Sciatic nerve (tissue), 2 donors: ENCODE results near the gene POU3F3. TPM values are rescaled to one million over a fixed set of nuclear protein-coding genes. Genes with fewer than 3 reads are reported as not detected.

Experiments used
- ATAC-seq: fragments of 200-7000 bp; cut with Tn5 transposase; one replicate; pipeline ENCODE4 v1.9.1; 2020; ENCODE audit warnings: mild to moderate bottlenecking, moderate library complexity
- DNase-seq: peaks from one replicate; pipeline ENCODE4 v3.0.0-alpha.2; 2020; ENCODE audit warnings: low spot score
- intact Hi-C: fragments of 100-400 bp; cut with DNase I; formaldehyde crosslinking; loops from one replicate; pipeline ENCODE4 v1.14.2; 2022
- total RNA-seq: library from RNA; stranded (reverse); fragmentation: NEBNext Ultra II Directional; extraction: Animal tissue kit (Norgen Biotek cat#: 25700); gene quantifications from one replicate; pipeline ENCODE4 v1.2.1, GENCODE V29; 2021
- donor health status: DM: no; HTN: no; CAD: no.
- donor health status: DM: no; HTN: no; CAD: no.

The POU3F3 gene
- total RNA-seq, 1 donor from 2014 or later, result not detected

DNA sequence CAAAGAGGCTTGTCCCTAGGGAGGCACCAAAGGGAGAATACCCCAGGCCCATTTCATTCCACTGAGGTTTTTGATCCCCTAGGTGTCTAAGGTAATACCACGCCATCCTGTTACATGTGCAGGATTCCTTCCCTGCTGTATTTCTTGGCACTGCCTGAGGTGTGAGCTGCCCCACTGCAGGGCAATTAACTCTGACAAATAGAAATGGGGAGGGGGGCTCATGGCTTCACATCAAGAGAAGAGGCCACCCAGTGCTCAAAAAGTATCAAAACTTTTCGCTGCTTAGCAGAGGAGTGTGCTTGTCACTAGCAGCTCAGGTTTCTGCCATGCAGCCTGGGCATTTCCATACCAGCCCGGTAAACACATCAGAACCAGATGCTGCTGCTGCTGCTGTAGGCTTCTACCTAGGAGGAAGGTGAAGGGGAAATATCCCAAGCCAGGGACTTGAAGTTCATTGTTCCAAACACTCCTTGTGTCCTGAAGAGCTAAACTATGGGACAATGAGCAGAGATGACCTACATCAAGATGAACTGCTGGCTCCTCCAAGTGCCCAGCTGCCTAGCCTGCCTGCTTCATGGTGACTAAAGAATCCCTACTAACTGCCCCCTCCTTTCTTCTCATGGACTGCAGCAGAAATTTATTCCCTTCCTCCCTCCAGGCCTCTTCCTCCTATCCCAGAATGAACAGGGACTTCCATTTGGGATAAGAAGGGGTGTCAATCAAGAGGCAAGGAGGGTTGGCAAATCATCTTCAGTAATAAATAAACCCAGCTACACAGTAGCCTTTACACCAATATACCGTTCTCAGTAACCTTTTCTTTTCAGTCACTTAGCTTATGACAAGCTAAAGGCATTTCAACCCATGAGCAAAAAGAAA, 16.4 kb downstream of the POU3F3 start:
- intact Hi-C loops, result no loop called here
- ATAC-seq, result no peak

GRCh38 chr2:104871649-104871971, 17.7 kb downstream of the POU3F3 start:
- ATAC-seq (no peak), DNase-seq (no peak)
- intact Hi-C loops, result no loop called here

More for the DNA sequence above, 16.4 kb downstream of the POU3F3 start:
- DNase-seq, result no peak

GRCh38 chr2:104871972-104872865, 18.3 kb downstream of the POU3F3 start:
- DNase-seq, result no peak
- ATAC-seq, result no peak
- intact Hi-C loops, result no loop called here

DNA sequence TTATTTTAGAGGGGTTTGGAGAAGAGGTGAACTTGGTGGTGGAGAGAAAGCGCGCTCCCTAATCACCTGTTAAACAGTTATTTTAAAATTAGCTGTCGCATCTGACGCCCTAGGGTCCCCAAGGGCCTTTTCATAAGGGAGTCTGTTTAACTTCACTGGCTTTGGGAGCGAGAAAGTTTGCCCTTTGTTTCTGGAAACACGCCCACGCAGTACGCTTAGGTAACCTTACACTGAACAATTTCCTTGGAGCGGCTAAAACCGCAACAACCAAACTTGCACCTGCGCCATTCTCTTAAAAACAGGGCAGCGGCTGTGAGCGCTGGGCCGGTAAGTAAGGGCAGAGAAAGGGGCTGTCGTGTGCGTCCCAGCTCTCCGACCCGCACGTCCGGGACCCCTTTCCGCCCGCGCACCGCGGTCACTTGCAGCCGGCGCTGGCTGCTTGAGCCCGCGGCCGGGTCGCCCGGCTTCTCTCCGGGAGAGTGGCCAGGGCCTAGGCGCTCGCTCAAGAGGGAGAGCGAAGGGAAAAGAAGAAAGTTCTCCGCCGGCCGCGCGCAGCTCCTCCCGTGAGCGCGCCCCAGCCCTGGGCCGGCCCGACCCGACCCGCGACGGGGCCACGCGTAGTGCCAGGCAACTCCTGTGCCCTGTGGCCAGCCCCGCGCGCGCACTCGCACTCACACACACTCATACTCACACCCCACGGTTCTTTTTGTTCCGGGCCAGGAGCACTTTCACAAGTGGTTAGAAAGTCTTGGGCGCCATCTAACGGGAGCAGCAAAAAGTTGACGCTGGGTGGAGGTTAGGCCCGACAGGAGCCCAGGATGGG, 19.2 kb downstream of the POU3F3 start:
- intact Hi-C loops, result no loop called here
- no peak for DNase-seq
- peak; percentile 73 for ATAC-seq

DNA sequence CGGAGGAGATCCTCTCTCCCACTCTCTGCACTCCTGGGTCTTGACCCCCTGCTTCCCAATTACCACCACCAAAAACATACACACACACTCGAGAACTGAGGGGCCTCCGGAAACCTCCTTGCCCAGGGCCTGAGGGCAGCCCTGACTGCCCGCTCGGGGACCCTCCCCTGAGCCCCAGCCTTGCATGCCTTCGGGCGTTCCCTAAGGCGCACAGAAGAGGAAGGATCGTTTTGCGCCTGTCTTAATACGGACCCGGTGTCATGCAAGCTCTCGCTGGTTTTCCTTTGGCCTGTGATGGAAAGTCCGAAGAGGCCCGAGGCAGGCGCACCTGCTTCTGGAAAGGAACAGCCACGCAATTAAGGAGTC, 19.8 kb downstream of the POU3F3 start:
- intact Hi-C loops, result no loop called here
- DNase-seq (no peak), ATAC-seq (no peak)

DNA sequence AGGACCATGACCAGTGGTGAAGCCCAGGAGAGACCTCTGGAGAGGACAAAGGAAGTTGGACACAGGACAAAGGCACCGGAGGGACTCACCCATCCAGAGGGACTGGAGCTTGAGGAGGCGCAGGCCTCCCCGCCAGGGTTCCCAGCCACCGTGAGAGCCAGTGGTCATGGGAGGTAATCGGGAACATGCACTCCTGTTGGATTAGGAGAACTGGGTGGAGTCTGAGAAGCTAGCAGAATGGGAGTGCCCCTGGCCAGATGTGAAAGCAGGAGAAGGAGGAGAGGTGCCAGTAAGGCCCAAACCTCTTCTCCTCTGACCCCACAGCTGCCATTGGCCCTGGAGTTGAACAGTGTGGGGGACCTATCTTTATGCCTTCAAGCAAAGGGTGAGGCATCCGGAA, 20.3 kb downstream of the POU3F3 start:
- intact Hi-C loops, result no loop called here
- ATAC-seq, result no peak
- DNase-seq, result no peak

DNA sequence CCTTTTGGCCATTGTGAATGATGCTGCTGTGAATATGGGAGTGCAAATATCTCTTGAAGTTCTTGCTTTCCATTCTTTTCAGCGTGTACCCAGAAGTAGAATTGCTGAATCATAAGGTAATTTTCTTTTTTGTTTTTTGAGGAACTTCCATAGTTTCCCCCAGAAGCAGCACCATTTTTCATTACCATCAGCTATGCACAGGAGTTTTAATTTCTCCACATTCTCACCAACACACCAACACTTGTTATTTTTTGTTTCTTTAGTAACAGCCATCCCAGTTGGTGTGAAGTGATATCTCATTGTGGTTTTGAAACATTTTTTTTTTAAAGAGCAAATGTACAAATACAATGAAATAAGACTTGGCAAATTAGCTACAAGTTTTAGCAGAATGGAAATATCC, 21.3 kb downstream of the POU3F3 start:
- intact Hi-C loops, result no loop called here
- no peak for ATAC-seq
- DNase-seq, result no peak

DNA sequence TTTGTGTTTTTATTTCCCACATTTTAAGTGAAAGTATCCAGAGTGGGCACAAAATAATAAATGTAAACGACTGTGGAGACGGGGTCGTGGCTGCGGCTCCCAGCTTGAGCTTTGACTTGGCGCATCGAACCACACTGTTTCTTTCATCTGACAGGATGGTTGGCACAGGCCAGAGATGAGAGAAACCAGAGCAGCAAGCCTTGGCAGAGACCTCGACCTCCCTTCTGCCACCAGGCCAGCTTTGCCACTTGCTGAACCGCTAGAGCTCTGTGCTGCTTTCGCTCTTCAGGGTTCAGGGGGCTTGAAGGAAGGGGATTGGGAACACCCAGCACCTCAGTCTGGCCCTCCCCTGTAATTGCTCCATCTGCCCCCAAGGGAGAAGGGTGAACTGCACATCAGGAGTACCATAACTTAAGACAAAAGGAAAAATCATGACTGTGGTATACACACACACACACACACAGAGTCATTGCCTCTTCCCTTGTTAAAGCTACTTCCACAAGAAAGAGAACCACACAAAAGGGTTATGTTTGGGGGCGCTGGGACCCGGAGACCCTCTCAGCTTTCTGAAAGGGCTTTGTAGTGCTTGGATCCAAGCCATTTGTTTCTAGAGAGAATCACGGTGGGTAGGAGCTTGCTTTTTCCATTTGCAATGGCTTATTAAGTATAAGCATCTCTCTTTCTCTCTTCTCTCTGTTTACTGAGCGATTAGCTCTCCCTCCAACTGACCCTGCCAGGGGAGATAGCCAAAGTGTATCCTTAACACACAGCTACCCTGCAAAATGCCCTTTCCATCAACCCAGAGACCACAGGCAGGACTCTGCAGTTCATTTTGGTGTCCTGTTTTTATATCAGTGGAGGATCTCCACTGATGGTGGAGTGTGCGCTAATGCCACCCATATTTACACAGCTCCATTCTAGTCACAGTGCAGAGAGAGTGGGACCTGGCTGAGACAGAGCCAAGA, 23.0 kb downstream of the POU3F3 start:
- no peak for DNase-seq
- ATAC-seq, result no peak
- intact Hi-C loops, result no loop called here

DNA sequence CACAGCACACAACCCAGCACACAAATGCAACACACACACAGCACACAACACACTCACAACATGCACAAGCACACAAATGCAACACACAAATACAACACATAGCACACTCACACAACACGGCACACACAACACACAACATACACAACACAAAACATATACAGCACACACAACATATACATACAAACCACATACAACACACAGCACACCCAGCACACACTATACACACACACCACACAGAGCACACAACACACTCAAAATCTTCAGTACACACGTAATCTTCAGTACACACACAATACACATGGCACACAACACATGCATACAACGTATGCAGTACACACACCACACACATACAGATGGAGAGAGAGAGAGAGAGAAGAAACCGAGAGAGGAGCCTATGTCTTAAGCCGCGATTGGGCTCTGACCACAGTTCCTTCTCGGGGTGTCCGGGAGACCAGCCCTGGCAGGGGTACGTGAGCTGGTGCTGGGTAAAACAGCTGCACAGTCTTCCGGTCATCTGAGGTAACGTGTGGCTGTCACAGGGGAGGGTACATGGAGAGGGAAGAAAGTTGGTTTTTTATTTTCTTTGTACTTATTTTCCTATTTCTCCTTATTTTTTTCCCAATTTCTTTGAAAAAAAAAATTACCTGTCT, 25.1 kb downstream of the POU3F3 start:
- ATAC-seq, result no peak
- DNase-seq, result no peak
- intact Hi-C loops, result no loop called here

DNA sequence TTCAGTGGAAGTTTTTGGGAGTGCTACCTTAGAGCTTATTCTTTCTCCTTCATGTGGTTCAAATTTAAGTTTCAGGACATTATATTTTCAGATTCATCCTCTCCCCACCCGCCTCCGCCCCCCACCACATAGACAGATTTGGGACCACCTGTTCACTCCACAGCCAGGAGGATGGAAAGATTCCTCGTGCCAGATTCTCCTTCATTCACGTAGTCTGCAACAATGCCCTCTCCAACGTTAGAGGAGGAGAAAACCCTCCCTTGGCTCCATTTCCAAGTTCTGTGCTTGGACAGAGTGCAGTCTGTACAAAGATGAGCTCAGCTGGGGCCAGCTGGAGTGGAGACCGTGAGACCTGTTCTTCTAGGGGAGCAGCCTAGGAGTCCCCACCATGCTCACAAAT, 26.2 kb downstream of the POU3F3 start:
- no peak for ATAC-seq
- intact Hi-C loops, result no loop called here
- DNase-seq, result no peak

- no peak for DNase-seq
- intact Hi-C loops, result no loop called here
- no peak for ATAC-seq
These were observed 29.4 kb downstream of the POU3F3 start for GRCh38 chr2:104883357-104883756.

DNA sequence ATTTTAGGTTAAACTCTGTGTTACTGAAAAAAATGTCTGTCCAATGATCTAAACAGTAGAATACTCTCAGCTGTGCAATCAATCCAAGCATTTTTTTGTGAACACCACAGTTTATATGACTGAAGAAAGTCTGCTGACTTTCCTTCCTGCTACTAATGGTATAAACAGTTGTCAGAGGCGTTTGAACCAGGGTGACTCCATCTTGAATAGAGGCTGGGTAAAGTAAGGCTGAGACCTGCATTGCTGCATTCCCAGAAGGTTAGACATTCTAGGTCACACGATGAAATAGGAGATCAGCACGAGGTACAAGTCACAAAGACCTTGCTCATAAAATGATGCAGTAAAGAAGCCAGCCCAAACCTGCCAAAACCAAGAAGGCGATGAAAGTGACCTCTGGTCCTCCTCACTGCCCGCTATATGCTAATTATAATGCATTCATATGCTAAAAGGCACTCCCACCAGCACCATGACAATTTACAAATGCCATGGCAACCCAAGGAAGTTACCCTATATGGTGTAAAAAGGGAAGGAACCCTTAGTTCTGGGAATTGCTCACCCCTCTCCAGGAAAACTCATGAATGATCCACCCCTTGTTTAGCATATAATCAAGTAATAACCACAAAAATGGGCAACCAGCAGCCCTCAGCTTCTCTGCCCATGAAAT, 31.3 kb downstream of the POU3F3 start:
- ATAC-seq (no peak), DNase-seq (no peak)
- intact Hi-C loops, result no loop called here

GRCh38 chr2:104887676-104888075, 33.8 kb downstream of the POU3F3 start:
- ATAC-seq (no peak), DNase-seq (no peak)
- intact Hi-C loops, result no loop called here

DNA sequence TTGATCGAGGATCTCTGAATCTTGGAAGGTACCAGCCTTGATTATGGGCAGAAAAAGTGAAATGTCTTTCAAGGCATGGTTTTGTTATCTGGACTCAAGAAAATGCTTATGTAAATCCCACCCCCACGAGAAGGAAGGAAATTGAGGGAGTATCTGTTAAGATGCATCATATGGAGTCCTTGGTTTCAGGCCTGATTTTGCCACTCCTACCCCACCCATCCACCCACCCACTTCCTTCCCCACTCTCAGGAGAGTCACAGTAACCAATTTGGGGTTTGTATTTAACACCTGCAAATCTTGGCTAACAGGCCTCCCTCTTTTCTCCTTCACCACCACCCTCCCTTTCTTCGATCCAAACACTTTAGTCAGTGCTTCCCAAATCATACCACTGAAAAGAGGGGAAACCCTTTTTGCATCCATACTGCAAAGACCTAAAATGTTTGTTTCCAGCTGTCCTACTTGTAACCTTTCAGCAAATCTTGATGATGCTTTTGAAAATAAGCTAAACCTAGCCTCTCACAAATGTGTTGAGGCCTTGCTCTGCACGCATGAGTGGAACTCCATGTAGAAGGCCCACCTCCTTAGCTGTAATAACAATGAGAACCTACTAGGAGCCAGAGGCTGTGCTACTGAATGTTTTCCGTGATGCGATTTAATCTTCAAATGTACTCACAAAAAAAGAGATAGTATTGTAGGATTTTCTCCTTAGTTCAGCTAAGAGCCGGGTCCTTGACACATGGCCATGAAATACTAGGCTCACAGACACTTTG, 34.8 kb downstream of the POU3F3 start:
- no peak for DNase-seq
- ATAC-seq, result no peak
- intact Hi-C loops, result no loop called here

- intact Hi-C loops, result no loop called here
- DNase-seq, result no peak
- ATAC-seq, result no peak
These were observed 35.5 kb downstream of the POU3F3 start for GRCh38 chr2:104889291-104889959.

GRCh38 chr2:104889960-104890684, 36.2 kb downstream of the POU3F3 start:
- DNase-seq (no peak), ATAC-seq (no peak)
- intact Hi-C loops, result no loop called here
